K562 (cell line): Measurements from ENCODE around the gene CEP76. TPM values are rescaled to one million over a fixed set of nuclear protein-coding genes. Genes with fewer than 3 reads are reported as not detected.

Experiments used
- ARNT ChIP-seq, 2 experiments: fragments of 450-650 bp; IDR thresholded peaks; 2 replicates each; pipeline ENCODE4 v1.6.1; 2016; ENCODE audit warnings: mild to moderate bottlenecking in 1 of 2
- CCAR2 ChIP-seq: fragments of 200-400 bp; formaldehyde crosslinking; IDR thresholded peaks from 2 replicates; pipeline ENCODE4 v1.6.1; 2017; ENCODE audit warnings: mild to moderate bottlenecking, low read depth, low read length
- KLF1 ChIP-seq: fragments of 450-650 bp; IDR thresholded peaks from 2 replicates; pipeline ENCODE4 v1.6.1; 2016; ENCODE audit warnings: missing genetic modification characterization, missing compliant biosample characterization
- MECOM ChIP-seq: fragments of 250-450 bp; sonication (Bioruptor Pico); IDR thresholded peaks from 2 replicates; pipeline ENCODE4 v1.8.0; 2022; ENCODE audit warnings: inconsistent platforms
- MYNN ChIP-seq, 2 experiments: sonication (generic); formaldehyde crosslinking in 1 of 2; IDR thresholded peaks; 2 replicates each; pipeline versions ENCODE4 v1.5.0 to v1.6.1; 2016 to 2020; ENCODE audit warnings: antibody characterized with exemption in 1 of 2, missing genetic modification reagents in 1 of 2
- NFE2L1 ChIP-seq: fragments of 450-650 bp; IDR thresholded peaks from 2 replicates; pipeline ENCODE4 v1.6.1; 2016; ENCODE audit warnings: missing genetic modification characterization, low read depth, mild to moderate bottlenecking, missing compliant biosample characterization, moderate library complexity, borderline replicate concordance
- POLR2B ChIP-seq: fragments of 450-650 bp; IDR thresholded peaks from 2 replicates; pipeline ENCODE4 v1.6.1; 2018; ENCODE audit warnings: low read depth; ENCODE audit not compliant: partially characterized antibody
- RCOR1 ChIP-seq, 2 experiments: IDR thresholded peaks; 2 replicates each; pipeline ENCODE4 v1.6.1; 2012; ENCODE audit warnings: low read depth in 2 of 2, low read length in 2 of 2, borderline replicate concordance in 1 of 2, improper control_type of control experiment in 1 of 2
- SIX5 ChIP-seq, 2 experiments: IDR thresholded peaks; 2 replicates each; pipeline ENCODE4 v1.6.1; 2011; ENCODE audit warnings: low read length in 2 of 2, borderline replicate concordance in 1 of 2, low read depth in 1 of 2, mild to moderate bottlenecking in 1 of 2, moderate library complexity in 1 of 2; ENCODE audit not compliant: insufficient read depth in 1 of 2
- SLC30A9 ChIP-seq: fragments of 250-450 bp; sonication (Bioruptor Pico); IDR thresholded peaks from 2 replicates; pipeline ENCODE4 v1.8.0; 2022; ENCODE audit warnings: mild to moderate bottlenecking, moderate library complexity
- SMAD4 ChIP-seq: fragments of 250-450 bp; sonication (Bioruptor Pico); conservative IDR thresholded peaks from 2 replicates; pipeline ENCODE4 v1.8.0; 2021; ENCODE audit warnings: inconsistent platforms, mild to moderate bottlenecking, moderate library complexity
- SRF ChIP-seq, 2 experiments: fragments of 250-450, 450-650 bp in 1 of 2; sonication (Bioruptor Pico) in 1 of 2; sonication (generic) in 1 of 2; formaldehyde crosslinking; IDR thresholded peaks; 2 replicates each; pipeline versions ENCODE4 v1.5.0 to v1.5.1; 2020 to 2022; ENCODE audit warnings: mild to moderate bottlenecking in 1 of 2, missing genetic modification reagents in 1 of 2
- TRIM24 ChIP-seq, 2 experiments: fragments of 450-650 bp; IDR thresholded peaks; 2 replicates each; pipeline ENCODE4 v1.6.1; 2016
- ZNF347 ChIP-seq: fragments of 450-650 bp; formaldehyde crosslinking; IDR thresholded peaks from 2 replicates; pipeline ENCODE4 v1.4.0; 2020; ENCODE audit warnings: low read depth, mild to moderate bottlenecking, moderate library complexity
- ZNF584 ChIP-seq: fragments of 200-800 bp; sonication (Bioruptor generic); IDR thresholded peaks from 2 replicates; pipeline ENCODE4 v1.6.1; 2016; ENCODE audit warnings: low read depth, mild to moderate bottlenecking, missing genetic modification characterization, missing compliant biosample characterization
- polyA plus RNA-seq, 8 experiments: library from polyadenylated mRNA; depleted of rRNA in 4 of 8; stranded (reverse) in 5 of 8; unstranded in 3 of 8; fragments of >200 nt; fragmentation: Nextera tagmentation in 2 of 8; fragmentation: Illumina TruSeq in 1 of 8; extraction: Ambion mirVana in 2 of 8; extraction: Trizol in 1 of 8; gene quantifications; 2 replicates each; pipeline versions ENCODE4 v1.2.1 to v1.2.3, GENCODE V29; 2011 to 2014; ENCODE audit warnings: inconsistent platforms in 1 of 8, missing spikeins in 1 of 8
- total RNA-seq, 7 experiments: library from RNA; depleted of rRNA in 6 of 7; stranded (reverse); fragments of >200 nt in 6 of 7; fragmentation: Illumina TruSeq in 2 of 7; extraction: Trizol in 2 of 7; gene quantifications; 2 replicates each; pipeline versions ENCODE4 v1.2.1 to v1.2.3, GENCODE V29; 2011 to 2021; ENCODE audit warnings: low replicate concordance in 1 of 7
- TF ChIP-seq, protein P1 (sequence below), 2 experiments: fragments of 450-650 bp; IDR thresholded peaks; 2 replicates each; pipeline ENCODE4 v1.6.1; 2016; ENCODE audit warnings: mild to moderate bottlenecking in 2 of 2, borderline replicate concordance in 1 of 2, low read depth in 1 of 2, moderate library complexity in 1 of 2

Gene CEP76
- total and polyA plus RNA-seq, 9 of the 15 experiments (the other 6 are each of a cell fraction or from before 2014, with no cell fraction given), result 5.3 to 27.3 (median 19.3) TPM

DNA sequence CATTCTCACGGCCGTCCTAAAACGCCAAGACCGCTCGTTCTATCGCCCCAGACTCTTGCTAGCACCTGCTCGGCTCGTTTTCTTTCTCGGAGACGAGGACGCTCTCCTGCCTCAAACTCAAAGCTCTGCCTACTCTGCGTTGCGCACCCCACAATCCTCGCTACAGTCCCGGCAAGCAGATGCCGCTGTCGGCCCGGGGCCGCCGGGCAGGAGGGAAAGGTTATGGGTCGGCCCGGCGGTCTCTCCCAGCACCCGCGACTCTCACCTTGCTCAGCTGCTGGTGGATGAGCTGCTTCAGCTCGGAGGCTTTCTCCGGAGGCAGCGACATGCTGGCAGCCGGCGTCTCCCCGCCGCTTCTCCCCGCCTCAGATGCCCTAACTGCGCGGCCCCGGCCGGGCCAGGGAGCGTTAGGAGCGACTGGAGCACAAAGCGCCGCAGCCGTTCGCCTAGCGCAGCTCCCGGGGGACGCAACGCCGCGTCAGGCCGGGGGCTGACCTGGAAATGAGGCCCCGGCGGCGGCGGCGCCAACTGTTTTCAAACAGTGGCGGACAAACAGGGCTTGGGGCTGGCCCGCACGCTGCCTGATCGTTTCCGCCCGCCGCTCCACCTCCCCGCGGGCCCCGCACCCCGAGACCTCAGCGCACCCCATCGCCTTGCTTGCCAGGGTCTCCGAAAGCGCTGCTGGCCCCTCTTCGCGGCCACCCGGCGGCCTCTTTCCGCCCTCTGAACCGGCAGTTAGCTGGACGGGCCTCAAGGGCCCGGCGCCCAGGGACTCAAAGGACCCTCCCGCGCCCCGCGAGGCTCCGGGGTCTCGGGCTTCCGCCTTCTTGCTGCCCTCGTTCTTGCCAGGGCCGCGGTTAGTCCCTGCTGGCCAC lies at the start of gene CEP76, which contains the start of gene PSMG2 (continued):
- TF ChIP-seq SMAD4 (CRISPR knock-in tag) (peak; percentile 83), NFE2L1 (tag) (no peak), CCAR2 (no peak), SRF (CRISPR knock-in tag; IDR thresholded peaks at IDR 0.05) (no peak; a peak in 1 of 4 replicates), RCOR1 (IDR thresholded peaks at IDR 0.05; ENCODE audit: borderline replicate concordance in 1 of 2, low read depth in 2 of 2, low read length in 2 of 2) (0 out of 4 replicates have a peak, but pooled peaks of 1 of the 2 experiments have one; percentile 4), ZNF584 (CRISPR knock-in tag) (no peak), ARNT (IDR thresholded peaks at IDR 0.05) (no peak), KLF1 (tag) (no peak), POLR2B (peak; percentile 75), SLC30A9 (CRISPR knock-in tag) (no peak), ZNF347 (CRISPR knock-in tag) (no peak), MYNN (IDR thresholded peaks at IDR 0.05) (no peak), MYNN (CRISPR knock-in tag; IDR thresholded peaks at IDR 0.05) (no peak), SIX5 (IDR thresholded peaks at IDR 0.05; ENCODE audit: borderline replicate concordance in 1 of 2, insufficient read depth in 1 of 2, low read depth in 1 of 2, low read length in 2 of 2) (no peak), TRIM24 (IDR thresholded peaks at IDR 0.05) (no peak), MECOM (CRISPR knock-in tag) (no peak)
- TF ChIP-seq, protein P1, sequence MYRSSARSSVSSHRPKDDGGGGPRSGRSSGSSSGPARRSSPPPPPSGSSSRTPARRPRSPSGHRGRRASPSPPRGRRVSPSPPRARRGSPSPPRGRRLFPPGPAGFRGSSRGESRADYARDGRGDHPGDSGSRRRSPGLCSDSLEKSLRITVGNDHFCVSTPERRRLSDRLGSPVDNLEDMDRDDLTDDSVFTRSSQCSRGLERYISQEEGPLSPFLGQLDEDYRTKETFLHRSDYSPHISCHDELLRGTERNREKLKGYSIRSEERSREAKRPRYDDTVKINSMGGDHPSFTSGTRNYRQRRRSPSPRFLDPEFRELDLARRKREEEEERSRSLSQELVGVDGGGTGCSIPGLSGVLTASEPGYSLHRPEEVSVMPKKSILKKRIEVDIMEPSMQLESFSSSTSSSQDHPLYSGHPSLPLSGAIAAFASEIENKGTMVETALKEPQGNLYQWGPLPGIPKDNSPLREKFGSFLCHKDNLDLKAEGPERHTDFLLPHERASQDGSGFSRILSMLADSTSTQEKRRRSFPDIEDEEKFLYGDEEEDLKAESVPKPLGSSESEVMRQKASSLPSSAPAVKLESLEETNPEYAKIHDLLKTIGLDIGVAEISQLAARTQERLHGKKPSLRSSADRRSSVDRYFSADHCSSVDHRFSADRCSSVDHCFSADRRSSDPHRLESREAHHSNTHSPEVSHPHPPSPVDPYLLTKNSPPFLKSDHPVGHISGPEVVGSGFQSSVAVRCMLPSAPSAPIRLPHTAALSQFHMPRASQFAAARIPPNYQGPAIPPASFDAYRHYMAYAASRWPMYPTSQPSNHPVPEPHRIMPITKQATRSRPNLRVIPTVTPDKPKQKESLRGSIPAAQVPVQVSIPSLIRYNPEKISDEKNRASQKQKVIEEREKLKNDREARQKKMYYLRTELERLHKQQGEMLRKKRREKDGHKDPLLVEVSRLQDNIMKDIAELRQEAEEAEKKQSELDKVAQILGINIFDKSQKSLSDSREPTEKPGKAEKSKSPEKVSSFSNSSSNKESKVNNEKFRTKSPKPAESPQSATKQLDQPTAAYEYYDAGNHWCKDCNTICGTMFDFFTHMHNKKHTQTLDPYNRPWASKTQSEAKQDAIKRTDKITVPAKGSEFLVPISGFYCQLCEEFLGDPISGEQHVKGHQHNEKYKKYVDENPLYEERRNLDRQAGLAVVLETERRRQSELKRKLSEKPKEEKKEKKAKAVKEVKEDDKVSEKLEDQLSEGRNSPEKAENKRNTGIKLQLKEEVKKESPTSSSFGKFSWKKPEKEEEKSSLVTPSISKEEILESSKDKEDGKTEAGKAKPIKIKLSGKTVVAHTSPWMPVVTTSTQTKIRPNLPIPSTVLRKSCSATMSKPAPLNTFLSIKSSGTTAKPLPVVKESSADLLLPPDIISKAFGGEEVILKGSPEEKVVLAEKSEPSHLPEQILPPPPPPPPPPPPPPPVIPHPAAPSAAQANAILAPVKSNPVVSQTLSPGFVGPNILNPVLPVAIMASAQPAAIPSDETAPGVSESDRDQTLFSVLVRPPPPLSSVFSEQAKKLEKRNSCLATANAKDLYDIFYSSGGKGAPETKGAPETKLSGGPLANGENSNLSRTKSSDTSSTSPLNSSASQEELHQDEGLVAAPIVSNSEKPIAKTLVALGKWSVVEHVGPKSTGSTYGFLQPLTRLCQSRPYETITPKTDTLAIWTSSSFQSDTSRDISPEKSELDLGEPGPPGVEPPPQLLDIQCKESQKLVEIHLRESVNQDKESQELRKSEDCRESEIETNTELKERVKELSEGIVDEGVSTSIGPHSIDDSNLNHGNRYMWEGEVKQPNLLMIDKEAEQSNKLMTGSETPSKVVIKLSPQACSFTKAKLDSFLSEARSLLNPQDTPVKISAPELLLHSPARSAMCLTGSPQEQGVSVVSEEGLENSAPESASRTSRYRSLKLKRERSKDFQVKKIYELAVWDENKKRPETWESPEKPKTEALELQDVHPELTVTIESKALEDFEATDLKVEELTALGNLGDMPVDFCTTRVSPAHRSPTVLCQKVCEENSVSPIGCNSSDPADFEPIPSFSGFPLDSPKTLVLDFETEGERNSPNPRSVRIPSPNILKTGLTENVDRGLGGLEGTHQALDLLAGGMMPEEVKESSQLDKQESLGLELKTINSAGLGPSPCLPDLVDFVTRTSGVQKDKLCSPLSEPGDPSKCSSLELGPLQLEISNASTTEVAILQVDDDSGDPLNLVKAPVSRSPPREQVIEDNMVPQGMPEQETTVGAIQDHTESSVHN (IDR thresholded peaks at IDR 0.05; ENCODE audit: borderline replicate concordance in 1 of 2, low read depth in 1 of 2), result no peak
